22Rv1 (cell line): ENCODE data around the gene PIK3R5.

Experiments used
- H3K27ac ChIP-seq: fragments of 450-650 bp; 2 replicates; pipeline ENCODE4 v1.5.1; 2017
- ZFX ChIP-seq: fragments of 450-650 bp; IDR thresholded peaks from 2 replicates; pipeline ENCODE4 v1.6.1; 2017; ENCODE audit warnings: antibody characterized with exemption, borderline replicate concordance
- TF ChIP-seq, protein P1 (sequence below): fragments of 450-650 bp; IDR thresholded peaks from 2 replicates; pipeline ENCODE4 v1.5.1; 2017; ENCODE audit warnings: mild to moderate bottlenecking

The PIK3R5 gene

GRCh38 chr17:8979715-8980114 lies 14.2 kb upstream of the PIK3R5 start:
- no peak overlapping the region for H3K27ac ChIP-seq
- no peak for TF ChIP-seq ZFX
- TF ChIP-seq, protein P1, sequence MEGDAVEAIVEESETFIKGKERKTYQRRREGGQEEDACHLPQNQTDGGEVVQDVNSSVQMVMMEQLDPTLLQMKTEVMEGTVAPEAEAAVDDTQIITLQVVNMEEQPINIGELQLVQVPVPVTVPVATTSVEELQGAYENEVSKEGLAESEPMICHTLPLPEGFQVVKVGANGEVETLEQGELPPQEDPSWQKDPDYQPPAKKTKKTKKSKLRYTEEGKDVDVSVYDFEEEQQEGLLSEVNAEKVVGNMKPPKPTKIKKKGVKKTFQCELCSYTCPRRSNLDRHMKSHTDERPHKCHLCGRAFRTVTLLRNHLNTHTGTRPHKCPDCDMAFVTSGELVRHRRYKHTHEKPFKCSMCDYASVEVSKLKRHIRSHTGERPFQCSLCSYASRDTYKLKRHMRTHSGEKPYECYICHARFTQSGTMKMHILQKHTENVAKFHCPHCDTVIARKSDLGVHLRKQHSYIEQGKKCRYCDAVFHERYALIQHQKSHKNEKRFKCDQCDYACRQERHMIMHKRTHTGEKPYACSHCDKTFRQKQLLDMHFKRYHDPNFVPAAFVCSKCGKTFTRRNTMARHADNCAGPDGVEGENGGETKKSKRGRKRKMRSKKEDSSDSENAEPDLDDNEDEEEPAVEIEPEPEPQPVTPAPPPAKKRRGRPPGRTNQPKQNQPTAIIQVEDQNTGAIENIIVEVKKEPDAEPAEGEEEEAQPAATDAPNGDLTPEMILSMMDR: no peak

DNA sequence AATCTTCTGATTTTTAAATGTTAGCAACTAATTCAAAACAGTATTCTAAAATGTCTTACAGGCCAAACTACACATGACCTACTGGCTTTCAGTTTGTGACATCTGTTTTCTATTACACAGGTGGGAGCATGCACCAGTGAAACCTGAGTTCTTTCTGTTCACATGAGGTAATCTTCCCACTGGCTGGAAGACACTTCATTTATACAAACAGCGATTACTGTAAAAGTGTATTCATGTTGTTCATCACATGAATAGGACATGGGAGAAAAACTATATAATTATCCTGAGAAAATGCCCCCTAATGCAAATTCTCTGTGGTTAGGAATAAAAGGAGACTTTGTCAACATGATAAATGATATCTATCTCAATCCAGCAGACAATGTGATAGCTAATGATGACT lies 11.1 kb upstream of the PIK3R5 start:
- TF ChIP-seq, protein P1: no peak
- TF ChIP-seq ZFX: no peak
- H3K27ac ChIP-seq: no peak overlapping the region

DNA sequence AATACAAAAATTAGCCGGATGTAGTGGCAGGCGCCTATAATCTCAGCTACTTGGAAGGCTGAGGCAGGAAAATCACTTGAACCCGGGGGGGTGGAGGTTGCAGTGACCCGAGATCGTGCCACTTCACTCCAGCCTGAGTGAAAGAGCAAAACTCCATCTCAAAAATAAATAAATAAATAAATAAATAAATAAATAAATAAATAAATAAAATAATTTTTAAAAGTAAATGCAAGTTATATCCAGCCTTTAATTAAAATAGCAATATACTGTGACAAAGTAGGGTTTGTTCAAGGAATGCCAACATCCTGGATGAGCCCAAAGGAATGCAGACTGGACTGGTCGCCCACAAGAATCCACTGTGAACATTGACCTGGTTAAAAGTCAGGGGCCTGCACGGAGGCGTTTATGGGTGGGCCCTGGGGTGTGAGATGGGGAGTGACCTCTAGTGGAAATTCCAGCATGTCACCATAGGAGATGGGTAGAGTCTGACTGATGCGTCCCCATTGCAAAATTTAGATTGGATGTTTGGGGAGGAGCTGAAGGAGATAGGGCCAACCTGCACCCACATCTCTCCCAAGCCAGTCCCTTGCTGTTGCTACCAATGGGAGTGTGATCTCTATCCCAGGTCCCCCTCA lies 9.7 kb upstream of the PIK3R5 start:
- no peak for TF ChIP-seq ZFX
- TF ChIP-seq, protein P1: no peak
- no peak overlapping the region for H3K27ac ChIP-seq

- H3K27ac ChIP-seq: no peak overlapping the region
- TF ChIP-seq, protein P1: no peak
- no peak for TF ChIP-seq ZFX
These were observed 4.4 kb upstream of the PIK3R5 start for GRCh38 chr17:8969901-8970300.

- TF ChIP-seq, protein P1: no peak
- no peak for TF ChIP-seq ZFX
These were observed 3.0 kb upstream of the PIK3R5 start for GRCh38 chr17:8968503-8968902.

DNA sequence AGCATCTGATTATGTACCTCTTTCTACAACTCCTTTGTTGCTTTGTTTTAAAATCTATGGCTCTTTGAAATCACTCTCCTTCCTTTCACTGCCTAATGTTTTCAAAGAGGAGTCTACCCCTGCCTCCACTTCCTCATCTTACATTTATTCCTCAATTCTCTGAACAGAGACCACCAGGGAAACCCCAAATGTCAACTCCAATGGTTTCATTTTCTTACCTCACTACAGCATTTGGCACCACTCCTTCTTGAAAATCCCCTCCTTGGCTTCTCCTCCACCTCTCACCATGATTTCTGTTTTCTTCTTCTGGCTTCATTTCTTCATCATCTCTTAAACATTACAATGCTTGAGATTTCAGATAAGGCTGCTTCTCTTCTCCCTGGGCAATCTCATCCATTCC lies 2.4 kb upstream of the PIK3R5 start:
- TF ChIP-seq, protein P1: no peak
- no peak for TF ChIP-seq ZFX
- no peak overlapping the region for H3K27ac ChIP-seq

More at GRCh38 chr17:8968503-8968902, 3.0 kb upstream of the PIK3R5 start:
- no peak overlapping the region for H3K27ac ChIP-seq

DNA sequence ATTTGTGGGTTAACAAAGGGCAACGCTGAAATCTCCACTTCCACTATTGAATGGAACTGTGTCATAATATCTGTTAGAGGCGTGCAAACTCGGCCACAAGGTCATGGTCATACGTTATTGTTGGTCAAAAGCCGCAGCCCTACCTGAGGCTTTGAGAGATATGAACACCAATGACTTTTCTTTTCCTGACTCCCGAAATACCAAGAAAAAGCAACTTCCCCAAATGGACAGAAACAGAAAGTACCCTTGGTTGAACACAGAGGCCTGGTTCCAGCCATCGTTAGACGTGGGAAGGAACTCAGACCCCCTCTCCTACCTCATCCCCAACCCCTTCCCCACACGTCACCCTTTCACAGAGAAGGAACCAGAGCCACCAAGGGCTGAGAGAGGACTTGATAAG lies 1.4 kb upstream of the PIK3R5 start:
- TF ChIP-seq ZFX: no peak
- TF ChIP-seq, protein P1: no peak
- no peak overlapping the region for H3K27ac ChIP-seq
